ENCODE measurements around the gene C1orf53.
A peak's percentile ranks its signal among the peaks of the same experiment; 100 is the strongest.

C1orf53 gene

GRCh38 chr1:197911857-197912696 is 9.6 kb downstream of the C1orf53 start:
- DNase-seq (ENCODE audit: low read depth in 2 of 2), result no peak
- no peak for TF ChIP-seq CTCF (IDR thresholded peaks at IDR 0.05; ENCODE audit: low read depth, low read length)
- no peak overlapping the region for H3K4me3 ChIP-seq (replicated peaks in 1 of 2; ENCODE audit: low read depth in 2 of 2, low read length in 2 of 2)

- no peak overlapping the region for H3K4me3 ChIP-seq (replicated peaks in 1 of 2; ENCODE audit: low read depth in 2 of 2, low read length in 2 of 2)
- TF ChIP-seq CTCF (IDR thresholded peaks at IDR 0.05; ENCODE audit: low read depth, low read length), result no peak
- no peak for DNase-seq (ENCODE audit: low read depth in 2 of 2)
Measured at GRCh38 chr1:197912739-197913494, 10.5 kb downstream of the C1orf53 start.

DNA sequence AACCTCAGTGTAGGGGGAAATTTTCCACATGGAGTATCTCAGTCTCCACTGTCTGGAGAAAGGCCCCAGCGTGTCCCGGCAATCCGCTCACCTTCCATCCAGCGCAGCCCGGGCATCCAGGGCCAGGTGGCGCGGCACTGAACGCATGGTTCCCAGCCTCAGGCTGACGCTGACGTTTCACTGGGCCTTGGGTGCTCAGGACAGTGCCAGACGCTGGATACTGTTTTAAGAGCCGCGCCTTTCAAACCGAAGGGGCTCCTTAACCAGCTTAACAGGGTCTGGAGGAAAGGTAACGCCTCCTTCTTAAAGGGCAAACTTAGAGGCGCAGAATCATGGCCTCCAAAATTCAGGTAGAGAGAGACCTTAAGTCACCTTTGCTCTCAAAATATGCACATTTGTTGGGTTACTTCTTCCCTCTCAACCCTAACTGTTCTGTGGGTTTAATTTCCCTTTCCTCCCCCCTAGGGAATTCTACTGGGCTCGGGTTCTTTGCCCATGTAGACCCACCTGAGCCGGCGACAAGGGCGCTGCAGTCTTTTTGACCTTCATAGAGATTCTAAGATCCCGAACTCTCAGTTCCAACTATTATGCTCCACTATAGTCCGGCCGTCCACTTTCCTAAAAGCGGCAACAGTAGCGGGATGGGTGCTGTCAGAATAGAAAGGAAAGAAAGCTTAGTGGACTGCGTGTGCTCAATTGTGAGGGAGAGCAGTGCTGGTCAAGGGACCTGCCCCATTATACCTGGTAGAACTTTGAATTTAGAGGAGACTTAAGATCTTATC is 11.3 kb downstream of the C1orf53 start:
- no peak for TF ChIP-seq CTCF (IDR thresholded peaks at IDR 0.05; ENCODE audit: low read depth, low read length)
- DNase-seq (ENCODE audit: low read depth in 2 of 2), result no peak
- no peak overlapping the region for H3K4me3 ChIP-seq (replicated peaks in 1 of 2; ENCODE audit: low read depth in 2 of 2, low read length in 2 of 2)

DNA sequence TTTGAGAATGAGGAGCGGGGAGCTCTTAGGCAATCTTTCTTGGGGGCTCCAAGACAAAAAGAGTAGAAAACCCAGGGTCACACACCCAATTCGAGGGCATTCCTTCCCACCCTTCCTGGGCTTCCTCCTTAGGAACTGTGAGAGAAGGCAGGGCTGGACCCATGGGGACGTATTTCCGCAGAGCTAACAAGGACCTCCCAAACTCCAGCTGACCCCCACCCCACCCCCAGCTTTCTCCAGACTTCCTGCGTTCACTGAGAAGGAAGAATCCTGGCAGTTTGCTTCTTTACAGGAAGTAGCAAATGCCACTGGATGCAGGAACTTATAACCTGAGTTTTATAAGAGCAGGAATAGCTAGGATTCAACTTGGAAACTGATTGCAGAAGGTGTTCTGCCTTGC is 12.1 kb downstream of the C1orf53 start:
- no peak for DNase-seq (ENCODE audit: low read depth in 2 of 2)
- no peak for TF ChIP-seq CTCF (IDR thresholded peaks at IDR 0.05; ENCODE audit: low read depth, low read length)
- H3K4me3 ChIP-seq (replicated peaks in 1 of 2; ENCODE audit: low read depth in 2 of 2, low read length in 2 of 2), result no peak overlapping the region

- peak overlapping the region in 1 of 2 donors; percentile 51 for H3K4me3 ChIP-seq (replicated peaks in 1 of 2; ENCODE audit: low read depth in 2 of 2, low read length in 2 of 2)
- TF ChIP-seq CTCF (IDR thresholded peaks at IDR 0.05; ENCODE audit: low read depth, low read length), result no peak
- DNase-seq (ENCODE audit: low read depth in 2 of 2), result no peak
Measured at GRCh38 chr1:197915260-197915861, 12.9 kb downstream of the C1orf53 start.

GRCh38 chr1:197915862-197916499 is 13.6 kb downstream of the C1orf53 start:
- peak; percentile 62 to 63 for DNase-seq (ENCODE audit: low read depth in 2 of 2)
- H3K4me3 ChIP-seq (replicated peaks in 1 of 2; ENCODE audit: low read depth in 2 of 2, low read length in 2 of 2), result peak overlapping the region; percentile 35 to 51
- peak; percentile 76 for TF ChIP-seq CTCF (IDR thresholded peaks at IDR 0.05; ENCODE audit: low read depth, low read length)
